Activated T-cell treated with anti-CD3 and anti-CD28 coated beads, Interleukin-2, amount 50 U/mL, for 4 hours (primary cell): ENCODE results near the gene PLAAT1. TPM values are rescaled to one million over a fixed set of nuclear protein-coding genes. Genes with fewer than 3 reads are reported as not detected.

Experiments
- ATAC-seq, 2 donors: fragments of 200-7000 bp; cut with Tn5 transposase; one replicate each; pipeline ENCODE4 v1.10.0; 2021
- DNase-seq: peaks from one replicate; pipeline ENCODE4 v3.0.0-alpha.2; 2020
- H3K27me3 Mint-ChIP-seq: one replicate; pipeline ENCODE4 v1.8.0; 2021; ENCODE audit warnings: low read depth, mixed read lengths
- H3K36me3 Mint-ChIP-seq: one replicate; pipeline ENCODE4 v1.8.0; 2022; ENCODE audit warnings: mixed read lengths; ENCODE audit not compliant: insufficient read depth
- H3K4me1 Mint-ChIP-seq: one replicate; pipeline ENCODE4 v1.8.0; 2021; ENCODE audit warnings: low read depth, mixed read lengths
- H3K4me3 Mint-ChIP-seq: one replicate; pipeline ENCODE4 v1.8.0; 2021; ENCODE audit warnings: mild to moderate bottlenecking, moderate library complexity, mixed read lengths
- H3K9me3 Mint-ChIP-seq: one replicate; pipeline ENCODE4 v1.8.0; 2021; ENCODE audit warnings: mixed read lengths
- total RNA-seq, 3 donors: library from RNA; stranded (reverse); gene quantifications; one replicate each; pipeline ENCODE4 v1.2.1, GENCODE V29; 2021

PLAAT1 gene
- total RNA-seq = under 1 TPM in 1 of 3 donors, not detected in 2; 0.55 TPM

- ATAC-seq = peak; percentile 70 to 77
Observed at GRCh38 chr3:193240850-193241706, at the start of gene PLAAT1. PLAAT1 (plus strand) TSS chr3:193241222; CDS start chr3:193255651, 14,429 bp downstream.

GRCh38 chr3:193194371-193194770, 46.7 kb upstream of the PLAAT1 start:
- H3K4me1 Mint-ChIP-seq = no peaks in the 10 kb centered on the region
- no peaks in the 10 kb centered on the region for H3K9me3 Mint-ChIP-seq
- no peak overlapping the region for H3K4me3 Mint-ChIP-seq

More at GRCh38 chr3:193240850-193241706, at the start of gene PLAAT1:
- Mint-ChIP-seq H3K4me3 (no peak within 1 kb of the TSS), H3K4me1 (peaks cover 2% of the 10 kb centered on the region), H3K9me3 (no peaks in the 10 kb centered on the region), H3K27me3 (peaks cover 33% of the 10 kb centered on the region), H3K36me3 (no peaks in the 10 kb centered on the region)
- no peak for DNase-seq

DNA sequence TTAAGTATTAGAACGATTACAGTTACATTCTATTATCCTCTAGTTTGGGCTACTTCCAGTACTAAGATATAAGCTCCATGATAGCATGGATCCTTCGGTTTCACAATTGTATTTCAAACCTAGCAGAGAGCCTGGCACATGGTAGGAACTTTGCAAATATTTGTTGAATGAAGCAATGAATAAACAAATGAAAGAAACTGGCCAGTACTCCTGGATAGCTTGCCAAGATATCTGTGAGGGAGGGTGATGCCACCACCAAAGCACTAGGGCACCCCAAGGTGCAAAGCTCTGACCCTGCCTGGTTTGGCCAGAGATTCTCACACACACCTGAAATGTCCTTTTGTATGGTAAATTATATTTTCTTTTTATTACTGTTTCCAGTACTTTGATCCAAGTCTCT, 44.3 kb upstream of the PLAAT1 start:
- H3K4me1 Mint-ChIP-seq = no peaks in the 10 kb centered on the region
- no peaks in the 10 kb centered on the region for H3K36me3 Mint-ChIP-seq
- H3K9me3 Mint-ChIP-seq = no peaks in the 10 kb centered on the region
- H3K27me3 Mint-ChIP-seq = peaks cover 2% of the 10 kb centered on the region
- ATAC-seq = no peak
- no peak for DNase-seq
- no peak overlapping the region for H3K4me3 Mint-ChIP-seq

More at GRCh38 chr3:193194371-193194770, 46.7 kb upstream of the PLAAT1 start:
- H3K36me3 Mint-ChIP-seq = no peaks in the 10 kb centered on the region
- H3K27me3 Mint-ChIP-seq = peaks cover 2% of the 10 kb centered on the region
- DNase-seq (no peak), ATAC-seq (no peak)

GRCh38 chr3:193207290-193208273, 33.4 kb upstream of the PLAAT1 start:
- Mint-ChIP-seq H3K9me3 (no peaks in the 10 kb centered on the region), H3K4me3 (no peak overlapping the region), H3K4me1 (no peaks in the 10 kb centered on the region), H3K27me3 (peaks cover 3% of the 10 kb centered on the region), H3K36me3 (no peaks in the 10 kb centered on the region)
- DNase-seq (no peak), ATAC-seq (no peak)

DNA sequence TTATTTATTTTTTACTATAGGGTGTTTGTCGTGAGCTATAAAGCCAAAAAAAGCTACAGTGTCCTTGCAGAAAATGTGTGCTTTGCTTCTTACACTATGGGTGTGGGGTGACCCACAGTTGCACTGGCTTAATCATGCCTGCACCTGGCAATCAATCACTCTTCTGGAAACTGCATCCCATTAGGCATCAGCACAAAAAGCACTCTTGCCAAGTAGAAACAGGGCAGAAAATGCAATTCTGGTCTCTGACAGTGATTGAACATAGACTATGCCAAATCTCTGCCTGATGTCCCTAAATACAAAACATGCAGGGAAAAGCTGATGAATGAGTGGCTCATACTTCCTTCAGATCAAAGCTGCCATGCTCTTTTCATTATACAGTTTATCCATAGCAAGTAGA, 30.4 kb upstream of the PLAAT1 start:
- H3K9me3 Mint-ChIP-seq = no peaks in the 10 kb centered on the region

GRCh38 chr3:193211173-193211572, 29.8 kb upstream of the PLAAT1 start:
- ATAC-seq = no peak
- DNase-seq = no peak
- peaks cover 7% of the 10 kb centered on the region for H3K27me3 Mint-ChIP-seq

More for the DNA sequence above, 30.4 kb upstream of the PLAAT1 start:
- no peak for DNase-seq
- Mint-ChIP-seq H3K36me3 (no peaks in the 10 kb centered on the region), H3K27me3 (peaks cover 7% of the 10 kb centered on the region), H3K4me3 (no peak overlapping the region), H3K4me1 (no peaks in the 10 kb centered on the region)
- no peak for ATAC-seq

GRCh38 chr3:193211984-193212383, 29.0 kb upstream of the PLAAT1 start:
- ATAC-seq (no peak), DNase-seq (no peak)
- Mint-ChIP-seq H3K9me3 (no peaks in the 10 kb centered on the region), H3K4me1 (no peaks in the 10 kb centered on the region), H3K27me3 (peaks cover 9% of the 10 kb centered on the region), H3K4me3 (no peak overlapping the region), H3K36me3 (no peaks in the 10 kb centered on the region)

More at GRCh38 chr3:193211173-193211572, 29.8 kb upstream of the PLAAT1 start:
- H3K4me3 Mint-ChIP-seq = no peak overlapping the region
- no peaks in the 10 kb centered on the region for H3K4me1 Mint-ChIP-seq
- no peaks in the 10 kb centered on the region for H3K36me3 Mint-ChIP-seq
- H3K9me3 Mint-ChIP-seq = no peaks in the 10 kb centered on the region

GRCh38 chr3:193212844-193213243, 28.2 kb upstream of the PLAAT1 start:
- no peaks in the 10 kb centered on the region for H3K9me3 Mint-ChIP-seq

DNA sequence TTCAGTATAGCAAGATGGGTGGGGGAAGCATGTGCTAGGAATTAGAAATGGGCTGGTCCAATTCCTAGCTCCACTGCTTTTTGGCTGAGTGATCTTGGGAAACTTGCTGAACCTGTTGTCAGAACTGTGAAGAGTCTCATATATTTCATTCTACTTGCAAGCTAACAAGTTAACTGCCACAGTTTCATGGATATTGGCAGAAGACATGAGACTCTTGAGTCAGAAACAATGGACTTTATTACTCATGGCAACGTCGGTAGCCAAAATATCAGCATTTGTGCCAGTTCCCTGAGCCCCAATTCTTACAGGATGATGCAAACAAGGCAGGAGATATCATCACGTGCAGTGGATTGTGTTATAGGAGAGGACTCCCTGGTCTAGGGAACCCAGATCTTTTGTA, 26.6 kb upstream of the PLAAT1 start:
- no peaks in the 10 kb centered on the region for H3K4me1 Mint-ChIP-seq
- H3K9me3 Mint-ChIP-seq = no peaks in the 10 kb centered on the region
- H3K27me3 Mint-ChIP-seq = peaks cover 7% of the 10 kb centered on the region
- no peak for ATAC-seq
- H3K36me3 Mint-ChIP-seq = no peaks in the 10 kb centered on the region
- no peak overlapping the region for H3K4me3 Mint-ChIP-seq
- DNase-seq = no peak

More at GRCh38 chr3:193212844-193213243, 28.2 kb upstream of the PLAAT1 start:
- Mint-ChIP-seq H3K27me3 (peaks cover 7% of the 10 kb centered on the region), H3K4me1 (no peaks in the 10 kb centered on the region), H3K36me3 (no peaks in the 10 kb centered on the region), H3K4me3 (no peak overlapping the region)
- DNase-seq = no peak
- ATAC-seq = no peak

- ATAC-seq (no peak), DNase-seq (no peak)
- Mint-ChIP-seq H3K36me3 (no peaks in the 10 kb centered on the region), H3K27me3 (peaks cover 16% of the 10 kb centered on the region), H3K4me3 (no peak overlapping the region), H3K9me3 (no peaks in the 10 kb centered on the region), H3K4me1 (no peaks in the 10 kb centered on the region)
Observed at GRCh38 chr3:193225302-193226125, 15.5 kb upstream of the PLAAT1 start.

GRCh38 chr3:193228206-193228605, 12.8 kb upstream of the PLAAT1 start:
- H3K4me3 Mint-ChIP-seq = no peak overlapping the region
- peaks cover 16% of the 10 kb centered on the region for H3K27me3 Mint-ChIP-seq
- H3K36me3 Mint-ChIP-seq = no peaks in the 10 kb centered on the region
- DNase-seq = no peak
- H3K4me1 Mint-ChIP-seq = no peaks in the 10 kb centered on the region
- H3K9me3 Mint-ChIP-seq = no peaks in the 10 kb centered on the region
- ATAC-seq = no peak

DNA sequence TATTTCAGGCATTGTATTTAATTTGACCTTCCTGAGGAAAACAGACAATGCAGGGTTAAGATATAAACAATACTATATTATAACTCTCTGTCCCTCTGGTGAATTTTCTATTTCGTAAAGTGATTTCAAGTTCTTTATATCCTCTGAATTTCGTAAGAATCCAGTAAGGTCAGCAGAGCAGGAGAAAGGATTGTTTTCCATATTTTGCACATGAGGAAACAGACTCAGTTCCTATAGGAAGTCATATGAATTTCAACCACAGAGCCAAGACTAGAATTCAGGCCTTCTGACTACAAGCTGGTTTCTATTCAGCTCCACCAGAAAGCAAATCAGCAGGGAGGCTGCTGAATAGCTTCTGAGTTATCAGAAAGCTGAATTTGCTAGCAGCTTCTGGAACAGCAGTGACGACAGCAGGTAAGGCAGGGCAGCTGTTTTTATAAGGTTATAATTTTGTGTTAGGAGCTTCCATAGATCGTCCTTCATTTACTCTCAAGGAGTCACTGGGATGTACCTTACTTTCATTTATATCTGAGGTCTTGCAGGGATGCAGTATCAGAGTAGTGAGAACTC, 11.1 kb upstream of the PLAAT1 start:
- no peak for DNase-seq
- no peaks in the 10 kb centered on the region for H3K36me3 Mint-ChIP-seq
- no peaks in the 10 kb centered on the region for H3K9me3 Mint-ChIP-seq
- peaks cover 12% of the 10 kb centered on the region for H3K27me3 Mint-ChIP-seq
- H3K4me1 Mint-ChIP-seq = no peaks in the 10 kb centered on the region
- no peak overlapping the region for H3K4me3 Mint-ChIP-seq
- no peak for ATAC-seq

DNA sequence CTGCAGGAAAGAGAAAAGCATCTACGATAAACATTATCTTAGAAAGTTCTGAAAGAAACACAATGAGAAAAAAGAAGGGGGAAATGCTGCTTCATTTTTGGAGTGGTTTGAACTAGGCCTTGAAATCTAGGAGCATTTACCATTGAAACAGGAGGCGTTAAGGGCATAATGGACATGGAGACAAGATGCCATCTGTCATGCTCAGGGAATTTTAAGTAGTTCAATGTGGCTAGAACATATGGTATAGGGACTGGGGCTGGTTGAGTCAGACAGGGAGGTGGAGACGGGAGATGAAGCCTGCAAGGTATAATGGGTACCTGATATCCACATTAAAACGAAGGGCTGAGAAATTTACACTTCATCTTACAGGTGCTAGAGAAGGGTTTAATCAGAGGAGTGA, 10.4 kb upstream of the PLAAT1 start:
- ATAC-seq (no peak), DNase-seq (no peak)
- Mint-ChIP-seq H3K4me3 (no peak overlapping the region), H3K9me3 (no peaks in the 10 kb centered on the region), H3K27me3 (peaks cover 12% of the 10 kb centered on the region), H3K36me3 (no peaks in the 10 kb centered on the region), H3K4me1 (no peaks in the 10 kb centered on the region)
